GM19351 (cell line): Measurements from ENCODE around the gene RCAN2.
"Not testable (repeated sequence)": the region's sequence is repeated elsewhere in the genome, so short reads cannot be mapped to it uniquely, and the experiment has no call there.

Experiments used
- ATAC-seq: cut with Tn5 transposase; IDR thresholded peaks from one replicate; pipeline ENCODE4 v1.9.1; 2021; ENCODE audit warnings: mild to moderate bottlenecking, moderate library complexity; ENCODE audit not compliant: unreplicated experiment

Gene RCAN2

DNA sequence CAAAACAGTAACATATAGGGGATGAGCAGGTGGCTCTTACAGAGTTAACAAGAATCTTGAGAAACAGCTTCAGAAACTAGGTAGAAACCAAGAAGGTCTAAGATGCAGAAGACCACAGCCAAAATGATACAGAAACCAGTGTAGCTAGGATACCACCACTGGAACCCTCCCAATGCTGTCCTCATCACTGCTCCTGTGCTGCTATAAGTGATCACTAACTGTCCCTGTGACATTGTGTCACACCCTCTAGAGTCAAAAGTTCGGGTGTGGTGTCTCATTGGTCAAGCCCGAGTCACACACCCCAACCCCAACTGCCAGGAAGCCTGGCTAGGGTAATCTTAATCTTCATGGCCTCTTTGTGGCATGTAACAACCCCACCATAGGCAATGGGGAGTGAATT, 153.1 kb downstream of the RCAN2 start:
- peak; percentile 97 for ATAC-seq

DNA sequence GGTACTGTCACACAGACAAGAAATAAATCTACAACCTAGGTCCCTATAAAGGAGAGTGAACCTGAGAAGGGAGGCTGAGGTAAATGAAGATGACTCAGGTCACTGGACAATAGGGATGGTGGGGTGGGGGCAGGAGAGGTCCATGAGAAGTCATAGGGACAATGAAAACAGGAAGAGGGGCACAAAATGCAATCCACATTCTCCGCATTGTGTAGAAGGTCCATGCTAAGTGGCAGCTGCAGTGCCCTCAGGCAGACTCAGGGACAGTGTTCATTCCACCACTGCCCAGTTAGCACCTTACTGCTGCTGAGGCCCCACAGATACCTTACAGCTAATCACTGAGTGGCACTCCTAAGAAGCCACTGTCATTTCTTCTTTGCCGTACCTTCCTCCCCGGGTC, 156.8 kb downstream of the RCAN2 start:
- ATAC-seq, result no peak

GRCh38 chr6:46333481-46333880, 157.8 kb downstream of the RCAN2 start:
- no peak for ATAC-seq

- ATAC-seq, result not testable (repeated sequence)
Measured at GRCh38 chr6:46332448-46332847, 158.8 kb downstream of the RCAN2 start.

GRCh38 chr6:46331461-46331860, 159.8 kb downstream of the RCAN2 start:
- no peak for ATAC-seq

- no peak for ATAC-seq
Measured at GRCh38 chr6:46329568-46329967, 161.7 kb downstream of the RCAN2 start.

- no peak for ATAC-seq
Measured at GRCh38 chr6:46327779-46328178, 163.5 kb downstream of the RCAN2 start.

- ATAC-seq, result no peak
Measured at GRCh38 chr6:46325561-46326530, 165.4 kb downstream of the RCAN2 start.

DNA sequence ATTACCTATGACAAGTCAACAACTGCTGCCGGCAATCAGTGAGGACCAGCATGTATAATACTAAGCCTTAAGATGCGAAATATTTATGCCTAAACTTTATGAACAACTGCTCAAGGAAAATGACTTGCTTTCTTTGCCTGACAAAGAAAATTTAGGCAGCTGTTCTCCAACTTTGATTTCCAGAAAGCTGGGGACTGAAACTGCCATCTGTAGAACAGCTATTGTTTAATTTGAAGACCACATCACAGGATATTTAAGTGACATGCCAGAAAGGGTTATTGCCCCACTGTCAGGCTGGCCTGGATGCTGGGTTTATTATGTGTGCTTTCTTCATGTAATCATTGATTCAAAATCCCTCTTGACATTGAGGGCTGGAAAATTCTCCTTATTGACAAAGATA, 166.5 kb downstream of the RCAN2 start:
- no peak for ATAC-seq

DNA sequence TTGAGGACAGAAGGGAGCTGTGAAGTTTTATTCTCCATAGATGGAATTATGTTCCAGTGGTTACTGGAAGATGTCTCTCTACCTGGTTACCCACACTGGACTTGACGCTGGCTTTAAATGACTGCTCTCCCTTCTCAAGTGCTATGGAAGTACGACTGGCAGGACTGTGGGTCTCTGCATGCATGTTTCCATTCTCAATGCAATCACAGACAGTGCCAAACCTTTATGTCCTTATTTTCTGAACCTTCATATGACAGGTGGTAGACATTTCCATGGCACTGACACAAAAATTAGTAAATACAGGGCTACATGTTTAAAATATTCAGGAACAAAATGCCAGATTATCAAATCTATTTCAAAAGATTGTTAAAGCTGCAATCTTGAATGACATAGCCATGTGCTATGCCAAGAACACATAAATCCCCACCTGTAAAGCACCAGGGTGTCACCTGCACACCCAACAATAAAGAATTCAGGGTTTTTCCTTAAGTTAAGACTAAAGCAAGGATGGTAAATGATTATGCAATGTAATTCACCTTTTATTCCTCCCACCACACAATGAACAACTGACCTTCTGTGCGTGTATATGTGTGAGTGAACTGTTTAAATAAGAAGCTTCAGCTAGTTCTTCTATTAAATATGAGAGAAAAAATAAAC, 167.2 kb downstream of the RCAN2 start:
- ATAC-seq, result no peak

DNA sequence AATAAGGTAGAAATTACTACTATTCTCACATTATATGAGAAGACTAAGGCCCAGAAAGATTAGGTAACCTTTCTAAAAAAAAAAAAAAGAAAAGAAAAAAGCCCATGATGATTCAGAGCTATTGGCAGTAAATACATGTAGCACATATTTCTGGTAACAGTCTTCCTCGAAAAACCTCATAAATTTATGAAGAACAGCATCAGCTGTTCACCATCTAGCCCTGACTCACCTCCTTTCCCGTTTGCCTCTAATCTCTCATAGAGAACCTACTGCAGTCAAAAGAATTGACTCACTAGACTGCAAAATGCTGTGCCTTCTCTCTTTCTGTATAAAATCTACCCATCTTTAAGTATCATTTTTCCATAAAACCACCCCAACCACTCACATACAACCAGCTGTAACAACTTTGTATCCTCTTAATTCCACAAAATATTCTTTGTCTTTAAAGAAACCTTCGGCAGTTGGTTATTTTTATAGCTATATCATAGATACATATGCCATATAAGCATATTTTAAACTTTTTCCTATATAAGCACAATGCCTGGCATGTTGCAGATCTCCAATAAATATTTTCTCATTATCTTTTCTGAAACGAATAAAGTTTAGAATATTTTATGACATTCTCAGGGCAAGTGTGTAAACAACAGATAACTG, 167.8 kb downstream of the RCAN2 start:
- ATAC-seq, result no peak

GRCh38 chr6:46320505-46320904, 170.7 kb downstream of the RCAN2 start:
- no peak for ATAC-seq

DNA sequence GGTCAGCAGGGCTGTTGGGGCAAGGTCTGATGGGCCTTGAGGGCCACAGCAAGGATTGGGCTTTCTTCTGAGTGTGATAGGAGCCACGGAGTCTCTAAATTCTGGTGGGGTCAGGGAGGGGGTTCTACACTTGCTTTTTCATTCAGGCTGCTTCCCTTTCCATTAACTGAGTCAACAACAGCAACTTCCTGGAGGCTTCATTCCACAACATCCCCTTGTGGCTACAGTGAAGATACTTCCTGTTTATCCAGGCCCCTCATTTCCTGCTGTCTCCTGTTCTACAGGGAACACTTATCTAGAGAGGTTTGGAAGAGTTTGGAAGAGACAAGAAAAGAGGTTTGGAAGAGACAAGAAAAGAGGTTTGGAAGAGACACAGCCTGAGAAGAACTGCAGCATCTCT, 175.7 kb downstream of the RCAN2 start:
- ATAC-seq, result no peak

GRCh38 chr6:46312654-46313053, 178.6 kb downstream of the RCAN2 start:
- ATAC-seq, result no peak

- ATAC-seq, result no peak
Measured at GRCh38 chr6:46310196-46310595, 181.1 kb downstream of the RCAN2 start.

DNA sequence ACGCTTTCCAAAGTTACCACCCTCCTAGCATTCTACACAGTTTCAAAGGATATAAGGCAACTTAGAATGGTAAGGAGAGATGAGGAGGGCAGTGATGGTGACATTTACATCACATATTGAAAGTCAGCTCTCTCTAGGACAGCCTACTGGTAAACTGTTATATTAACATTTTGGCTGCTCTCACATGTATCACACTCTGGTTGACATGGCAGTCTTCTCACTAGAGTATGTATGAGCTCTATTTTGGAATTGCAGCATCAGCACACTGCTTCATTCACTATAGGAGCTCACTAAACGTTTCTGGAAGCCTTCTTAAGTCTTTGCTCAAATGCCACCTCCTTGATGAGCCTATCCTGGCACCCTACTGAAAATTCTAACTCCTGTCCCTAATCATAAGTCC, 184.8 kb downstream of the RCAN2 start:
- ATAC-seq, result no peak

DNA sequence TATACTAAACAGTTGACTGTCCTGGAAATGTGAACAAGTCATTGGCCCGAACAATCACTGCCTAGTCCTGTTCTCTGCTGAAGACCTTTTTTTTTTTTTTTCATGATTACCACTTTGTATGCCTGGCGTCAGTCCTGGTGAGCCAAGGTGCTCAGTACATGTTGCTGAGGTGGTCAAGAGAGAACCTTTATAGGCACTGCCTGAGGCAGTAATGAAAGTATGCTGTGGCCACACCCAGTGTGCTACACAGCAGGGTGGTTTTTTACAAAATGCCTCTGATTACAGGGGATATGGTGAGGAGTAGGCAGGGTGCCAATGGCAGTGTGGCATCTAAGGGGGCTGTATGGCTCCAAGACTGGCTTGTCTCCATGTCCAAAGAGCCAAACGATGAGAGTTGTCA, 185.4 kb downstream of the RCAN2 start:
- ATAC-seq, result no peak

DNA sequence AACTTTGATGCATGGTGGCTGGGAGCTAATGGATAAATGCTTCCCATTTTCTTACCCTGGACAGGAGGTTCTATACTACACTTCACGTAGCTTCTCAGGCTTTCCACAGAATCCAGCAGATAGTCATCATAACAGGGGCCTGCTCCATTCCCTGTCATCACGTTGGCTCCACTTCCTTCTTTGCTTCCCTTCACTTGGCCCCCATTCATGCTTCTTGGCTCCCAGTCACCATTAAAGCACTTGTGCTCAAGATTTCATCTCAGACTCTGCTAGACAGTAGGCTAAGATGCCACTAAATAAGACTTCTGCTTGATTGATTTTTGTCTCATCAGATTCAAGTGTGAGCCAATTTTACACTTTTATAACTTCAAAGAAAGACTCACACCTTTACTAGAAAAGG, 186.0 kb downstream of the RCAN2 start:
- ATAC-seq, result no peak

- ATAC-seq, result no peak
Measured at GRCh38 chr6:46302816-46303215, 188.4 kb downstream of the RCAN2 start.

GRCh38 chr6:46302176-46302575, 189.1 kb downstream of the RCAN2 start:
- ATAC-seq, result no peak

DNA sequence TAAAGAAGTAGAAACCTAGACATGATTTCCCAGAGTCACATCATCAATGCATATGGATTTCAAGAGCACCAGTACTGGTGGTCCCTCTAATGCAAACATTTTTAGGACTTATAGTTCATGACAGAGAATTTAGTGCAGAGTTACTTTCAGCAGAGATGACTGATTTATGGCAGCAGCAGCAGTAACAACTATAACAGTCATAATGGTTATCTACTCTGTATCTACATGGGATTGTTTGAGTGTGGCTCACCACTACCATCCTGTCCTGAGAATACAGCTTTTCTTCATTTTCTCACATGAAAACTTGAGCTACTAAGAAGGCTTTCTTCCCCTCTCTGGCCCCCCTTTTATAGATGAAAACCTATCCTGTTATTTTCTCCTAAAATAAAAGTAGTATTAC, 192.0 kb downstream of the RCAN2 start:
- peak; percentile 74 for ATAC-seq

DNA sequence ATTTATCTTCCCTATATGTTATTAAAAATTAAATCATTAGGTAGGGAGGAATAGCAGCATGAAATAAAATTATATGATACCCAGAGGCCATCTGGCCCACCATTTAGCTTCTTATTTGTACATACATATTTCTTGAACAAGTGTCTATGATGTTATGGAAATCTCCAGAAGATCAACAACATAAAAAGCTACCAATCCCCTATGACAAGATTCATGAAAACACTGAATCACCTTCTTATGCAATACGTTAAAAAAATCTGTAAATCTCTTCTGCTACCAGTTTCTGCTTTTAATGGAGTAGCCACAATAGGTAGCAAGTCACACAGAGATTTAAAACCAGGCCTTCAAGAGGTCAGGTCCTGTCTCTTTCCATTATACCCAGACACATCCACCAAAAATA, 194.7 kb downstream of the RCAN2 start:
- ATAC-seq, result no peak
